ENCODE results near the gene TSC2. TPM values are rescaled to one million over a fixed set of nuclear protein-coding genes. Genes with fewer than 3 reads are reported as not detected.

The TSC2 gene
- polyA plus RNA-seq, 3 donors = 11.7 to 95.1 (median 20.8) TPM

GRCh38 chr16:2070576-2071453, 23.0 kb downstream of the TSC2 start:
- Histone ChIP-seq H3K27ac (ENCODE audit: low read depth in 1 of 2, low read length in 2 of 2) (no peak overlapping the region), H3K79me2 (ENCODE audit: insufficient read depth, low read length) (no peaks in the 10 kb centered on the region), H3K9ac (ENCODE audit: insufficient read depth, low read length, poor library complexity, severe bottlenecking) (no peak overlapping the region), H3K27me3 (ENCODE audit: control insufficient read depth in 2 of 2, insufficient read depth in 2 of 2, low read length in 2 of 2) (no peaks in the 10 kb centered on the region), H4K20me1 (ENCODE audit: insufficient read depth, low read length) (no peaks in the 10 kb centered on the region), H2AFZ (ENCODE audit: insufficient read depth, low read depth, low read length, poor library complexity, severe bottlenecking) (no peak overlapping the region), H3K36me3 (replicated peaks in 1 of 2; ENCODE audit: control insufficient read depth in 1 of 2, insufficient read depth in 2 of 2, low read length in 2 of 2) (peaks cover 57 to 86% of the 10 kb centered on the region in 2 donors), H3K9me3 (replicated peaks in 1 of 2; ENCODE audit: control insufficient read depth in 1 of 2, insufficient read depth in 1 of 2, low read length in 2 of 2) (no peaks in the 10 kb centered on the region), H3K4me3 (replicated peaks in 1 of 3; ENCODE audit: low read depth in 2 of 3, low read length in 3 of 3) (no peak overlapping the region), H3K4me1 (ENCODE audit: control insufficient read depth in 1 of 2, insufficient read depth in 2 of 2, low read length in 2 of 2) (no peaks in the 10 kb centered on the region), H3K4me2 (replicated peaks; ENCODE audit: extremely low read depth, low read length, poor library complexity, severe bottlenecking) (no peak overlapping the region)
- H3K36me3 Mint-ChIP-seq = peaks cover 72 to 96% of the 10 kb centered on the region in 2 donors
- H3K4me3 Mint-ChIP-seq = no peak overlapping the region
- H3K27ac Mint-ChIP-seq = no peak overlapping the region
- no peaks in the 10 kb centered on the region for H3K4me1 Mint-ChIP-seq
- WGBS (ENCODE audit: insufficient coverage) = 93% methylated on average over 28 of the region's 29 CpGs
- H3K27me3 Mint-ChIP-seq (ENCODE audit: low read depth in 3 of 3) = peaks cover 0 to 2% (median 0%) of the 10 kb centered on the region in 3 donors
- DNase-seq = no peak
- TF ChIP-seq CTCF (IDR thresholded peaks at IDR 0.05) = no peak
- H3K9me3 Mint-ChIP-seq = peaks cover 0 to 4% (median 0%) of the 10 kb centered on the region in 7 donors
- intact Hi-C loops (cut with micrococcal nuclease) = no loop called here

- Mint-ChIP-seq H3K4me3 (no peak overlapping the region), H3K9me3 (no peaks in the 10 kb centered on the region), H3K36me3 (peaks cover 68 to 95% of the 10 kb centered on the region in 2 donors), H3K4me1 (no peaks in the 10 kb centered on the region), H3K27me3 (ENCODE audit: low read depth in 3 of 3) (peaks cover 0 to 2% (median 0%) of the 10 kb centered on the region in 3 donors), H3K27ac (peak overlapping the region in 4 of 7 donors; percentile 27 to 68 (median 36))
- WGBS (ENCODE audit: insufficient coverage) = 83% methylated on average over 28 of the region's 34 CpGs
- peaks cover 57 to 86% of the 10 kb centered on the region in 2 donors for H3K36me3 ChIP-seq (replicated peaks in 1 of 2; ENCODE audit: control insufficient read depth in 1 of 2, insufficient read depth in 2 of 2, low read length in 2 of 2)
- H3K4me1 ChIP-seq (ENCODE audit: control insufficient read depth in 1 of 2, insufficient read depth in 2 of 2, low read length in 2 of 2) = no peaks in the 10 kb centered on the region
- H3K4me2 ChIP-seq (replicated peaks; ENCODE audit: extremely low read depth, low read length, poor library complexity, severe bottlenecking) = no peak overlapping the region
- no peak for DNase-seq
- no peaks in the 10 kb centered on the region for H3K79me2 ChIP-seq (ENCODE audit: insufficient read depth, low read length)
- H3K9me3 ChIP-seq (replicated peaks in 1 of 2; ENCODE audit: control insufficient read depth in 1 of 2, insufficient read depth in 1 of 2, low read length in 2 of 2) = no peaks in the 10 kb centered on the region
- no peak overlapping the region for H3K9ac ChIP-seq (ENCODE audit: insufficient read depth, low read length, poor library complexity, severe bottlenecking)
- H3K4me3 ChIP-seq (replicated peaks in 1 of 3; ENCODE audit: low read depth in 2 of 3, low read length in 3 of 3) = no peak overlapping the region
- no peak for TF ChIP-seq CTCF (IDR thresholded peaks at IDR 0.05)
- no peaks in the 10 kb centered on the region for H4K20me1 ChIP-seq (ENCODE audit: insufficient read depth, low read length)
- H3K27me3 ChIP-seq (ENCODE audit: control insufficient read depth in 2 of 2, insufficient read depth in 2 of 2, low read length in 2 of 2) = no peaks in the 10 kb centered on the region
- intact Hi-C loops (cut with micrococcal nuclease) = no loop called here
- H3K27ac ChIP-seq (ENCODE audit: low read depth in 1 of 2, low read length in 2 of 2) = no peak overlapping the region
- H2AFZ ChIP-seq (ENCODE audit: insufficient read depth, low read depth, low read length, poor library complexity, severe bottlenecking) = no peak overlapping the region
These were observed 23.8 kb downstream of the TSC2 start for GRCh38 chr16:2071454-2072202.

Data from CD14-positive monocyte (primary cell).